H1 (cell line): ENCODE measurements around the gene EPHA8. TPM values are rescaled to one million over a fixed set of nuclear protein-coding genes. Genes with fewer than 3 reads are reported as not detected.
A peak's percentile ranks its signal among the peaks of the same experiment; 100 is the strongest.

ENCODE experiments used
- CTCF ChIA-PET: fragments of 300-600 bp; sonication (Branson Sonifier 250); formaldehyde crosslinking; loops from one replicate; lab custom pipeline; 2021; ENCODE audit not compliant: partially characterized antibody; lab: Charles Lee
- POLR2A ChIA-PET: fragments of 300-600 bp; sonication (Branson Sonifier 250); formaldehyde crosslinking; loops from one replicate; lab custom pipeline; 2021; ENCODE audit warnings: inconsistent platforms; ENCODE audit not compliant: partially characterized antibody; lab: Charles Lee
- DNase-seq, 2 experiments: peaks; one replicate each; pipeline versions ENCODE4 v3.0.0 to v3.0.0-alpha.2; 2010 to 2022; ENCODE audit warnings: low spot score in 2 of 2, low read depth in 1 of 2, mixed read lengths in 1 of 2
- FAIRE-seq: peaks from 2 replicates; lab custom pipeline; 2011; peaks lifted over from hg19 to GRCh38; lab: Jason Lieb, UNC
- H2AFZ ChIP-seq: 2 replicates; pipeline ENCODE4 v1.8.1; 2012; ENCODE audit warnings: low read length, inconsistent platforms
- H2AK5ac ChIP-seq: 2 replicates; pipeline ENCODE4 v1.6.1; 2013; ENCODE audit warnings: low read depth, low read length
- H2BK120ac ChIP-seq: replicated peaks from 2 replicates; pipeline ENCODE3; 2013; ENCODE audit warnings: low read depth, low read length, inconsistent platforms
- H2BK12ac ChIP-seq: 2 replicates; pipeline ENCODE4 v1.6.1; 2013; ENCODE audit warnings: low read depth, low read length
- H2BK15ac ChIP-seq: 2 replicates; pipeline ENCODE4 v1.6.1; 2013; ENCODE audit warnings: low read length
- H2BK20ac ChIP-seq: 2 replicates; pipeline ENCODE4 v1.6.1; 2013; ENCODE audit warnings: low read length
- H2BK5ac ChIP-seq: 2 replicates; pipeline ENCODE4 v1.6.1; 2013; ENCODE audit warnings: low read depth, low read length
- H3K14ac ChIP-seq: 2 replicates; pipeline ENCODE4 v1.6.1; 2013; ENCODE audit warnings: inconsistent platforms; ENCODE audit not compliant: insufficient read length
- H3K18ac ChIP-seq: 2 replicates; pipeline ENCODE4 v1.6.1; 2013; ENCODE audit warnings: low read length; ENCODE audit errors: extremely low read depth
- H3K23ac ChIP-seq: 2 replicates; pipeline ENCODE4 v1.6.1; 2013; ENCODE audit warnings: inconsistent platforms; ENCODE audit not compliant: insufficient read length
- H3K23me2 ChIP-seq: 2 replicates; pipeline ENCODE4 v1.6.1; 2013; ENCODE audit warnings: low read depth, low read length
- H3K27ac ChIP-seq: 2 replicates; pipeline ENCODE4 v1.6.1; 2011; ENCODE audit warnings: low read depth, low read length, inconsistent platforms
- H3K27me3 ChIP-seq, 4 experiments: replicated peaks in 1 of 4; 1 replicate in 1 of 4; 2 replicates in 3 of 4; pipeline versions ENCODE4 v1.6.1 to v1.8.1; 2011 to 2013; ENCODE audit warnings: low read length in 3 of 4, mild to moderate bottlenecking in 3 of 4, inconsistent platforms in 2 of 4, mixed read lengths in 2 of 4, moderate library complexity in 1 of 4; ENCODE audit not compliant: control insufficient read depth in 3 of 4, insufficient read depth in 3 of 4; ENCODE audit errors: extremely low read depth in 1 of 4
- H3K36me3 ChIP-seq, 4 experiments: 2 replicates each; pipeline versions ENCODE4 v1.6.1 to v1.8.1; 2011 to 2013; ENCODE audit warnings: mild to moderate bottlenecking in 4 of 4, low read length in 3 of 4, moderate library complexity in 2 of 4, control low read depth in 1 of 4, inconsistent platforms in 1 of 4; ENCODE audit not compliant: insufficient read depth in 4 of 4, control insufficient read depth in 2 of 4
- H3K4ac ChIP-seq: replicated peaks from 2 replicates; pipeline ENCODE3; 2013; ENCODE audit warnings: low read length, low read depth, mixed read lengths, inconsistent platforms; ENCODE audit not compliant: insufficient read length
- H3K4me1 ChIP-seq, 4 experiments: replicated peaks in 1 of 4; 1 replicate in 1 of 4; 2 replicates in 3 of 4; pipeline versions ENCODE4 v1.6.1 to v1.8.1; 2011 to 2013; ENCODE audit warnings: low read length in 3 of 4, inconsistent platforms in 2 of 4, mixed read lengths in 1 of 4; ENCODE audit not compliant: insufficient read depth in 4 of 4, control insufficient read depth in 3 of 4
- H3K4me2 ChIP-seq, 2 experiments: 2 replicates each; pipeline versions ENCODE4 v1.6.1 to v1.8.1; 2011 to 2013; ENCODE audit warnings: low read depth in 2 of 2, low read length in 2 of 2, control low read depth in 1 of 2, inconsistent platforms in 1 of 2, mild to moderate bottlenecking in 1 of 2; ENCODE audit not compliant: insufficient read depth in 1 of 2
- H3K4me3 ChIP-seq, 4 experiments: fragments of 200-600, 300-600 bp in 1 of 4; sonication (generic), shearing (Covaris generic), sonication (Bioruptor Twin) in 1 of 4; 2 replicates each; pipeline versions ENCODE4 v1.5.1 to v1.8.1; 2011 to 2016; ENCODE audit warnings: low read length in 4 of 4, low read depth in 3 of 4, control low read depth in 2 of 4, inconsistent platforms in 2 of 4, mild to moderate bottlenecking in 2 of 4, mixed read lengths in 1 of 4, moderate library complexity in 1 of 4; ENCODE audit not compliant: insufficient read depth in 2 of 4; ENCODE audit errors: extremely low read depth in 1 of 4
- H3K56ac ChIP-seq: replicated peaks from 2 replicates; pipeline ENCODE3; 2013; ENCODE audit warnings: low read depth, mild to moderate bottlenecking, mixed read lengths, low read length, inconsistent platforms; ENCODE audit not compliant: insufficient read length
- H3K79me1 ChIP-seq: 2 replicates; pipeline ENCODE4 v1.6.1; 2013; ENCODE audit warnings: low read depth, low read length, control low read depth
- H3K79me2 ChIP-seq, 2 experiments: 2 replicates each; pipeline versions ENCODE4 v1.6.1 to v1.8.1; 2012 to 2013; ENCODE audit warnings: low read length in 2 of 2, mild to moderate bottlenecking in 2 of 2, inconsistent platforms in 1 of 2; ENCODE audit not compliant: insufficient read depth in 2 of 2, control insufficient read depth in 1 of 2
- H3K9ac ChIP-seq, 4 experiments: replicated peaks in 1 of 4; 1 replicate in 1 of 4; 2 replicates in 3 of 4; pipeline versions ENCODE4 v1.6.1 to v1.8.1; 2011 to 2013; ENCODE audit warnings: low read depth in 3 of 4, low read length in 3 of 4, control low read depth in 2 of 4, mild to moderate bottlenecking in 2 of 4, moderate library complexity in 2 of 4, inconsistent platforms in 1 of 4; ENCODE audit errors: extremely low read depth in 1 of 4
- H3K9me3 ChIP-seq, 2 experiments: 2 replicates each; pipeline versions ENCODE4 v1.6.1 to v1.8.1; 2012 to 2013; ENCODE audit warnings: mild to moderate bottlenecking in 2 of 2, moderate library complexity in 2 of 2, control low read depth in 1 of 2, inconsistent platforms in 1 of 2, low read depth in 1 of 2, low read length in 1 of 2, mixed read lengths in 1 of 2; ENCODE audit not compliant: insufficient read depth in 2 of 2
- H4K20me1 ChIP-seq, 2 experiments: replicated peaks in 1 of 2; 2 replicates each; pipeline versions ENCODE3 to v1.8.1; 2011 to 2013; ENCODE audit warnings: inconsistent platforms in 2 of 2, low read length in 2 of 2, mild to moderate bottlenecking in 1 of 2; ENCODE audit not compliant: insufficient read depth in 2 of 2, control insufficient read depth in 1 of 2
- H4K5ac ChIP-seq: 2 replicates; pipeline ENCODE4 v1.6.1; 2013; ENCODE audit warnings: low read length, low read depth, mixed read lengths, inconsistent platforms; ENCODE audit not compliant: insufficient read length
- H4K8ac ChIP-seq: 2 replicates; pipeline ENCODE4 v1.8.0; 2013; ENCODE audit warnings: mild to moderate bottlenecking, moderate library complexity, low read length, inconsistent platforms; ENCODE audit not compliant: insufficient read depth; ENCODE audit errors: extremely low read depth
- H4K91ac ChIP-seq: replicated peaks from 2 replicates; pipeline ENCODE3; 2013; ENCODE audit warnings: low read length, mixed read lengths, inconsistent platforms; ENCODE audit not compliant: insufficient read length
- CHD2 ChIP-seq: IDR thresholded peaks from 2 replicates; pipeline ENCODE4 v1.6.1; 2012; ENCODE audit warnings: low read length, improper control_type of control experiment
- CTBP2 ChIP-seq: IDR thresholded peaks from 2 replicates; pipeline ENCODE4 v1.7.0; 2011; ENCODE audit warnings: borderline replicate concordance, mild to moderate bottlenecking, moderate library complexity, mixed read lengths, low read length; ENCODE audit not compliant: insufficient read depth, insufficient read length
- EGR1 ChIP-seq: IDR thresholded peaks from 2 replicates; pipeline ENCODE4 v1.6.1; 2011; ENCODE audit warnings: low read depth, low read length, borderline replicate concordance
- JUN ChIP-seq: IDR thresholded peaks from 2 replicates; pipeline ENCODE4 v1.6.1; 2011; ENCODE audit warnings: low read depth, mild to moderate bottlenecking, improper control_type of control experiment, low read length
- KDM4A ChIP-seq: IDR thresholded peaks from one replicate; pipeline ENCODE4 v1.7.1; 2012; ENCODE audit warnings: low read depth, mild to moderate bottlenecking, moderate library complexity, low read length, inconsistent platforms; ENCODE audit not compliant: severe bottlenecking
- PHF8 ChIP-seq: fragments of 200-600 bp; sonication (generic); conservative IDR thresholded peaks from 2 replicates; pipeline ENCODE4 v1.7.1; 2012; ENCODE audit warnings: low read depth, mild to moderate bottlenecking, inconsistent platforms, low read length, moderate library complexity
- TEAD4 ChIP-seq: IDR thresholded peaks from 2 replicates; pipeline ENCODE4 v1.6.1; 2012; ENCODE audit warnings: low read depth, low read length, inconsistent platforms, mixed read lengths
- USF2 ChIP-seq: IDR thresholded peaks from 2 replicates; pipeline ENCODE4 v1.6.1; 2011; ENCODE audit warnings: low read length, improper control_type of control experiment
- WGBS, 2 experiments: shearing (Covaris generic) in 1 of 2; methylation state at CpG; one replicate each; pipeline versions ENCODE4 v1.1.6 to v1.1.7; 2013 to 2015; ENCODE audit warnings: low lambda C conversion rate in 2 of 2, mixed read lengths in 2 of 2, inconsistent platforms in 1 of 2, low coverage in 1 of 2, missing lambda C conversion rate in 1 of 2; ENCODE audit not compliant: insufficient replicate concordance in 2 of 2, insufficient coverage in 1 of 2, insufficient read length in 1 of 2; ENCODE audit errors: extremely low coverage in 1 of 2, missing lambda C conversion rate in 1 of 2; 5-methylcytosine and 5-hydroxymethylcytosine counted together
- polyA plus RNA-seq, 7 experiments: library from polyadenylated mRNA; depleted of rRNA in 3 of 7; stranded (reverse) in 5 of 7; unstranded in 2 of 7; fragments of >200 nt in 5 of 7; fragments of 200-250 nt in 2 of 7; gene quantifications; 1 replicate in 5 of 7; 2 replicates in 1 of 7; 4 replicates in 1 of 7; pipeline versions ENCODE4 v1.2.1 to v1.2.3, GENCODE V29; 2011 to 2013; ENCODE audit warnings: missing spikeins in 2 of 7, mixed read lengths in 2 of 7
- total RNA-seq: library from RNA; stranded (reverse); fragmentation: NEBNext Ultra II Directional; extraction: Animal tissue kit (Norgen Biotek cat#: 25700); gene quantifications from 2 replicates; pipeline ENCODE4 v1.2.1, GENCODE V29; 2021
- TF ChIP-seq, protein P1 (sequence below), 3 experiments: IDR thresholded peaks; 1 replicate in 2 of 3; 2 replicates in 1 of 3; pipeline versions ENCODE4 v1.5.1 to v1.6.1; 2011; ENCODE audit warnings: low read length in 3 of 3, mild to moderate bottlenecking in 3 of 3, inconsistent platforms in 2 of 3, low read depth in 1 of 3, moderate library complexity in 1 of 3; ENCODE audit not compliant: insufficient read depth in 1 of 3; ENCODE audit errors: control extremely low read depth in 1 of 3

EPHA8 gene
- total and polyA plus RNA-seq, 2 of the 8 experiments (the other 6 are each of a cell fraction or from before 2014, with no cell fraction given) = 4.0 to 8.4 TPM

DNA sequence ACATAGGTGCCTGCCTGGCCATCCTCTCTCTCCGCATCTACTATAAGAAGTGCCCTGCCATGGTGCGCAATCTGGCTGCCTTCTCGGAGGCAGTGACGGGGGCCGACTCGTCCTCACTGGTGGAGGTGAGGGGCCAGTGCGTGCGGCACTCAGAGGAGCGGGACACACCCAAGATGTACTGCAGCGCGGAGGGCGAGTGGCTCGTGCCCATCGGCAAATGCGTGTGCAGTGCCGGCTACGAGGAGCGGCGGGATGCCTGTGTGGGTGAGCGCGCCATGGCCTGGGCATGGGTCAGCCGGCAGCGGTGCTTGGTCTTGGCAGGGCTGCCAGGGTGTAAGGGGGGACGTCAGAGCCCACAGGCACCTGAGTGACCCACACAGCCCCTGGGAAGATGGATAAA, 13.3 kb downstream of the EPHA8 start:
- H3K4ac ChIP-seq = no peak overlapping the region
- DNase-seq (no peak), FAIRE-seq (no peak)
- H3K9ac ChIP-seq = no peak overlapping the region
- H3K23ac ChIP-seq = no peak overlapping the region
- H4K91ac ChIP-seq = no peak overlapping the region
- H4K5ac ChIP-seq = no peak overlapping the region
- no peak overlapping the region for H2AK5ac ChIP-seq
- H2BK120ac ChIP-seq = no peak overlapping the region
- 0 out of 2 replicates have a peak overlapping the region, but pooled peaks have one; percentile 9 for H2BK5ac ChIP-seq
- H3K27me3 ChIP-seq = no peaks in the 10 kb centered on the region
- H3K23me2 ChIP-seq = peaks cover 10% of the 10 kb centered on the region; the same call in 1 of the 2 replicates
- ChIA-PET CTCF (interaction anchor here (1.0 to 1.7 kb wide), 2 partner anchors 34 to 66 kb away, joined by 6 read pairs; no protein-coding TSS in a partner anchor), POLR2A (interaction anchor here (1.2 kb wide), 1 partner anchor 9 kb away, joined by 3 read pairs; no protein-coding TSS in a partner anchor)
- H3K79me2 ChIP-seq = peaks cover 0 to 8% of the 10 kb centered on the region in 2 experiments; a peak in 2 of 4 replicates
- no peak overlapping the region for H3K18ac ChIP-seq
- H3K4me2 ChIP-seq = no peak overlapping the region; a peak in 1 of 4 replicates
- H3K79me1 ChIP-seq = no peaks in the 10 kb centered on the region
- peaks cover 0 to 7% (median 1%) of the 10 kb centered on the region in 4 experiments; a peak in 3 of 7 replicates for H3K4me1 ChIP-seq
- peak overlapping the region; percentile 31; the same call in 1 of the 2 replicates for H4K8ac ChIP-seq
- no peak overlapping the region for H2BK12ac ChIP-seq
- no peak overlapping the region for H2BK20ac ChIP-seq
- H3K36me3 ChIP-seq = peaks cover 0 to 8% (median 0%) of the 10 kb centered on the region in 4 experiments; a peak in 1 of 8 replicates
- H3K4me3 ChIP-seq = no peak overlapping the region
- no peak overlapping the region for H2BK15ac ChIP-seq
- H4K20me1 ChIP-seq = peaks cover 2 to 18% of the 10 kb centered on the region in 2 experiments
- WGBS, 2 experiments = 91% methylated on average over 23 of the region's 24 CpGs; no CpG with 5 or more reads in 1 of the 2 experiments
- H3K14ac ChIP-seq = no peak overlapping the region
- H3K9me3 ChIP-seq = peaks cover 13 to 15% of the 10 kb centered on the region in 2 experiments
- H3K27ac ChIP-seq = no peak overlapping the region
- H2AFZ ChIP-seq = no peak overlapping the region
- H3K56ac ChIP-seq = no peak overlapping the region
- TF ChIP-seq TEAD4 (no peak), USF2 (no peak), CTBP2 (no peak), CHD2 (no peak), JUN (no peak), KDM4A (no peak), EGR1 (no peak), PHF8 (no peak)
- TF ChIP-seq, protein P1, sequence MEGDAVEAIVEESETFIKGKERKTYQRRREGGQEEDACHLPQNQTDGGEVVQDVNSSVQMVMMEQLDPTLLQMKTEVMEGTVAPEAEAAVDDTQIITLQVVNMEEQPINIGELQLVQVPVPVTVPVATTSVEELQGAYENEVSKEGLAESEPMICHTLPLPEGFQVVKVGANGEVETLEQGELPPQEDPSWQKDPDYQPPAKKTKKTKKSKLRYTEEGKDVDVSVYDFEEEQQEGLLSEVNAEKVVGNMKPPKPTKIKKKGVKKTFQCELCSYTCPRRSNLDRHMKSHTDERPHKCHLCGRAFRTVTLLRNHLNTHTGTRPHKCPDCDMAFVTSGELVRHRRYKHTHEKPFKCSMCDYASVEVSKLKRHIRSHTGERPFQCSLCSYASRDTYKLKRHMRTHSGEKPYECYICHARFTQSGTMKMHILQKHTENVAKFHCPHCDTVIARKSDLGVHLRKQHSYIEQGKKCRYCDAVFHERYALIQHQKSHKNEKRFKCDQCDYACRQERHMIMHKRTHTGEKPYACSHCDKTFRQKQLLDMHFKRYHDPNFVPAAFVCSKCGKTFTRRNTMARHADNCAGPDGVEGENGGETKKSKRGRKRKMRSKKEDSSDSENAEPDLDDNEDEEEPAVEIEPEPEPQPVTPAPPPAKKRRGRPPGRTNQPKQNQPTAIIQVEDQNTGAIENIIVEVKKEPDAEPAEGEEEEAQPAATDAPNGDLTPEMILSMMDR (IDR thresholded peaks at IDR 0.05; ENCODE audit: control extremely low read depth in 1 of 3, insufficient read depth in 1 of 3, low read depth in 1 of 3, low read length in 3 of 3) = no peak
